HepG2 (cell line): Measurements from ENCODE around the gene MS4A6E. TPM values are rescaled to one million over a fixed set of nuclear protein-coding genes. Genes with fewer than 3 reads are reported as not detected.

Experiments used
- ATAC-seq: fragments of 200-7000 bp; cut with Tn5 transposase; 3 replicates; pipeline ENCODE4 v1.9.1; 2020; ENCODE audit warnings: mild to moderate bottlenecking, moderate library complexity
- BruUV-seq: library from RNA; stranded (reverse); fragments of 400-500 nt; replicated peaks from 2 replicates; lab custom pipeline; 2021; lab: Mats Ljungman, UMichigan
- CTCF ChIA-PET: fragments of 300-600 bp; formaldehyde crosslinking; extraction: SDS; loops from one replicate; lab custom pipeline; 2021; ENCODE audit warnings: low total read pairs, inconsistent platforms, low intra/inter-chr PET ratio; lab: Yijun Ruan, JAX
- POLR2A ChIA-PET: fragments of 350-600 bp; sonication (Branson Sonifier 250); formaldehyde crosslinking; loops from one replicate; lab custom pipeline; 2020; ENCODE audit warnings: antibody characterized with exemption, inconsistent platforms; lab: Yijun Ruan, JAX
- DNase-seq: peaks from one replicate; pipeline ENCODE4 v3.0.0-alpha.2; 2015; ENCODE audit warnings: low spot score
- FAIRE-seq: peaks from 3 replicates; lab custom pipeline; 2011; peaks lifted over from hg19 to GRCh38; lab: Jason Lieb, UNC
- H2AFZ ChIP-seq: one replicate; pipeline ENCODE4 v1.6.1; 2011; ENCODE audit warnings: low read length, inconsistent platforms
- H3K27ac ChIP-seq: fragments of 300-600 bp; 3 replicates; pipeline ENCODE4 v1.8.0; 2011; ENCODE audit warnings: mixed run types, mild to moderate bottlenecking, mixed read lengths, low read length, inconsistent platforms; ENCODE audit not compliant: insufficient read depth; ENCODE audit errors: extremely low read length
- H3K27me3 ChIP-seq, 2 experiments: fragments of 200-600 bp in 1 of 2; 2 replicates in 1 of 2; 3 replicates in 1 of 2; pipeline versions ENCODE4 v1.6.0 to v1.8.0; 2011; ENCODE audit warnings: low read length in 2 of 2, mild to moderate bottlenecking in 2 of 2, moderate library complexity in 2 of 2, inconsistent platforms in 1 of 2; ENCODE audit not compliant: insufficient read depth in 2 of 2, control insufficient read depth in 1 of 2
- H3K36me3 ChIP-seq, 2 experiments: fragments of 200-600 bp in 1 of 2; replicated peaks in 1 of 2; 2 replicates in 1 of 2; 3 replicates in 1 of 2; pipeline versions ENCODE4 v1.5.1 to v1.8.0; 2011; ENCODE audit warnings: low read length in 2 of 2, inconsistent platforms in 1 of 2; ENCODE audit not compliant: insufficient read depth in 2 of 2, control insufficient read depth in 1 of 2
- H3K4me1 ChIP-seq: 2 replicates; pipeline ENCODE4 v1.5.1; 2012; ENCODE audit warnings: low read length, inconsistent platforms; ENCODE audit not compliant: insufficient read depth
- H3K4me2 ChIP-seq: 2 replicates; pipeline ENCODE4 v1.6.0; 2011; ENCODE audit warnings: low read depth, low read length, inconsistent platforms
- H3K4me3 ChIP-seq, 3 experiments: fragments of 200-600 bp in 1 of 3; sonication (generic), shearing (Covaris generic) in 1 of 3; replicated peaks in 1 of 3; 2 replicates each; pipeline ENCODE4 v1.5.1; 2011 to 2016; ENCODE audit warnings: low read length in 3 of 3, inconsistent platforms in 2 of 3, low read depth in 2 of 3, mild to moderate bottlenecking in 2 of 3, control low read depth in 1 of 3, mixed read lengths in 1 of 3; ENCODE audit not compliant: insufficient read depth in 1 of 3
- H3K79me2 ChIP-seq: one replicate; pipeline ENCODE4 v1.6.1; 2011; ENCODE audit warnings: low read length, inconsistent platforms; ENCODE audit not compliant: insufficient read depth
- H3K9ac ChIP-seq: 2 replicates; pipeline ENCODE4 v1.6.0; 2011; ENCODE audit warnings: mild to moderate bottlenecking, low read depth, low read length, inconsistent platforms; ENCODE audit not compliant: insufficient read depth
- H3K9me3 ChIP-seq: 2 replicates; pipeline ENCODE4 v1.5.1; 2012; ENCODE audit warnings: mild to moderate bottlenecking, low read length
- H4K20me1 ChIP-seq: 2 replicates; pipeline ENCODE4 v1.6.0; 2011; ENCODE audit warnings: inconsistent platforms, mild to moderate bottlenecking, low read length, moderate library complexity; ENCODE audit not compliant: insufficient read depth
- CTCF ChIP-seq: sonication (generic); formaldehyde crosslinking; IDR thresholded peaks from 2 replicates; pipeline ENCODE4 v1.5.0; 2020; ENCODE audit warnings: mild to moderate bottlenecking, missing genetic modification reagents, moderate library complexity
- KDM5A ChIP-seq: fragments of 200-600 bp; sonication (generic); IDR thresholded peaks from 2 replicates; pipeline ENCODE4 v1.7.0; 2018; ENCODE audit warnings: antibody characterized with exemption, mild to moderate bottlenecking, low read length, borderline replicate concordance
- NKX3-1 ChIP-seq: sonication (generic); formaldehyde crosslinking; IDR thresholded peaks from 2 replicates; pipeline ENCODE4 v1.5.0; 2020; ENCODE audit warnings: missing genetic modification reagents
- ZBTB40 ChIP-seq, 2 experiments: fragments of 450-650 bp in 1 of 2; sonication (generic) in 1 of 2; formaldehyde crosslinking in 1 of 2; IDR thresholded peaks; 2 replicates each; pipeline versions ENCODE4 v1.6.1 to v1.8.0; 2016 to 2022; ENCODE audit warnings: antibody characterized with exemption in 1 of 2, mild to moderate bottlenecking in 1 of 2, missing genetic modification reagents in 1 of 2
- ZBTB7A ChIP-seq: sonication (generic); formaldehyde crosslinking; IDR thresholded peaks from 2 replicates; pipeline ENCODE4 v1.8.0; 2022; ENCODE audit warnings: mild to moderate bottlenecking, missing genetic modification reagents
- ZNF737 ChIP-seq: sonication (generic); formaldehyde crosslinking; IDR thresholded peaks from 2 replicates; pipeline ENCODE4 v1.5.0; 2020; ENCODE audit warnings: missing genetic modification reagents, mild to moderate bottlenecking, borderline replicate concordance
- ZNF800 ChIP-seq: sonication (generic); formaldehyde crosslinking; IDR thresholded peaks from 2 replicates; pipeline ENCODE4 v1.4.0; 2020; ENCODE audit warnings: missing genetic modification reagents
- ZSCAN29 ChIP-seq: sonication (generic); formaldehyde crosslinking; conservative IDR thresholded peaks from 2 replicates; pipeline ENCODE4 v1.4.0; 2020; ENCODE audit warnings: mild to moderate bottlenecking, missing genetic modification reagents
- WGBS: methylation state at CpG from one replicate; pipeline ENCODE4 v1.1.6; 2017; ENCODE audit warnings: low lambda C conversion rate; 5-methylcytosine and 5-hydroxymethylcytosine counted together
- in situ Hi-C: cut with HindIII; loops from 2 replicates; pipeline ENCODE4 v1.10.0; 2017; ENCODE audit warnings: low pct_unique_long_range_greater_than_20kb; ENCODE audit not compliant: extremely low pct_ligation_motif_present
- intact Hi-C: fragments of 100-400 bp; cut with micrococcal nuclease; formaldehyde crosslinking; loops from one replicate; pipeline ENCODE4 v1.10.0; 2022; ENCODE audit not compliant: unreplicated experiment
- polyA plus RNA-seq, 8 experiments: library from polyadenylated mRNA; depleted of rRNA in 3 of 8; stranded (reverse) in 7 of 8; unstranded in 1 of 8; fragments of >200 nt; fragmentation: Illumina TruSeq in 4 of 8; extraction: Trizol in 4 of 8; gene quantifications; 2 replicates each; pipeline versions ENCODE4 v1.2.1 to v1.2.3, GENCODE V29; 2011 to 2016; ENCODE audit warnings: low read depth in 4 of 8, missing spikeins in 1 of 8, mixed read lengths in 1 of 8; ENCODE audit not compliant: insufficient read depth in 1 of 8
- total RNA-seq, 5 experiments: library from RNA; depleted of rRNA; stranded (reverse); fragments of >200 nt; fragmentation: Illumina TruSeq; extraction: Trizol; gene quantifications; 2 replicates each; pipeline ENCODE4 v1.2.3, GENCODE V29; 2016; ENCODE audit warnings: low read depth in 1 of 5

The MS4A6E gene
- total and polyA plus RNA-seq, 2 of the 13 experiments (the other 11 are each of a cell fraction or from before 2014, with no cell fraction given), result not detected

GRCh38 chr11:60370252-60370810 is 43.3 kb downstream of the MS4A6E start:
- no TSS peak for BruUV-seq
- POLR2A ChIA-PET, result no interaction called here
- no peaks in the 10 kb centered on the region for H3K36me3 ChIP-seq
- CTCF ChIA-PET, result no interaction called here
- H3K4me1 ChIP-seq, result peaks cover 11% of the 10 kb centered on the region
- intact Hi-C loops, result no loop called here
- ATAC-seq (no peak), DNase-seq (no peak)
- H3K9me3 ChIP-seq, result no peaks in the 10 kb centered on the region
- H3K4me2 ChIP-seq, result no peak overlapping the region
- H2AFZ ChIP-seq, result no peak overlapping the region
- no peak overlapping the region for H3K9ac ChIP-seq
- H3K27me3 ChIP-seq, result peaks cover 0 to 9% of the 10 kb centered on the region in 2 experiments; a peak in 3 of 5 replicates
- TF ChIP-seq ZNF737 (CRISPR knock-in tag) (no peak), ZNF800 (CRISPR knock-in tag) (no peak), ZBTB40 (IDR thresholded peaks at IDR 0.05) (no peak), ZBTB40 (CRISPR knock-in tag; IDR thresholded peaks at IDR 0.05) (no peak), KDM5A (no peak), ZSCAN29 (no peak), ZBTB7A (CRISPR knock-in tag) (no peak), CTCF (no peak), NKX3-1 (CRISPR knock-in tag) (no peak)
- TF ChIP-seq, all 625 proteins: peak for 0
- WGBS, result 0% methylated on average over 2 of the region's 2 CpGs
- no peak for FAIRE-seq
- H4K20me1 ChIP-seq, result no peaks in the 10 kb centered on the region
- H3K4me3 ChIP-seq, result no peak overlapping the region
- H3K27ac ChIP-seq, result no peak overlapping the region
- in situ Hi-C loops, result no loop called here
- H3K79me2 ChIP-seq, result no peaks in the 10 kb centered on the region
